ENCODE measurements around the gene DNAJC18. TPM values are rescaled to one million over a fixed set of nuclear protein-coding genes. Genes with fewer than 3 reads are reported as not detected.

DNAJC18 gene
- total RNA-seq, 4 donors from 2014 or later = 0.35 to 23.9 (median 3.4) TPM

DNA sequence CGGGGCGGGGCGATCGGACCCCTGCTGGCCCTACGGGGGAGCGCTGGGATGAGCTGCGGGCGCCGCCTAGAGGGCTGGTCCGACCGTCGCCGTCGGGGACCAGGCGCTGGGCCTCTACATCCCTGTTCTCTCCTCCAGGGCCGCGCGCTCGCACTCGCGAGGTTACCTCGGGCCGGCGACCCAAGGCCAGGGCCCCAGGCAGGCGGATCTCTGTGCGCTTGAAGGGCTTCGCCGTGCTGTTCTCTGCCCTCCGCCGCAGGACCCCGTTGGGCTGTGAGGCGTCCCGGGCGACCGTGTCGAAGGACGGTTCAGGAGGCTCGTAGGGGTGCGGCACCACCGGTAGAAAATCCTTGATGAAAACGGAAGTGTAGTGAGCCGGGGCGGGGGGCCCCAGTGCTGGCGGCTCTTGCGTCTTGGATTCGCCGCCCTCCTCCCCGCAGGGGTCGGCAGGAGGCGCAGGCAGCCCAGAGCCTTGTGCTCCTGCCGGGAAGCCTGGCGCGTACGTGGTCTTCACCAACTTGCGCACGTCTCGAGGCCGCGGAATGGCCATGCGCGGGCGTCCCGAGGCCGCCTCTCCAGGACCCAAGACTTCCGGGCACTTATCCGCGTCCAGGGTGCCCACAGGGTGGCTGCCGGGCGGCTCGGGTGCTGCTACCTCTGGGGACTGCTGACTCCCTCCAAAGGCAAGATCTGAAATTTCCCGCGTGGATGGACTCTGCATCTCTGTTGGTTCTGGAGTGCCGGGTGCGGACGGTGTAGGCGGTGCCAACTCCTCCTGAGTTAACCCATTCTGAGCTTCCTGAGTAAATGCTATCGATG is 46.4 kb downstream of the DNAJC18 start:
- peaks cover 0 to 60% (median 24%) of the 10 kb centered on the region in 4 donors for H3K4me1 ChIP-seq
- TF ChIP-seq, protein P1, sequence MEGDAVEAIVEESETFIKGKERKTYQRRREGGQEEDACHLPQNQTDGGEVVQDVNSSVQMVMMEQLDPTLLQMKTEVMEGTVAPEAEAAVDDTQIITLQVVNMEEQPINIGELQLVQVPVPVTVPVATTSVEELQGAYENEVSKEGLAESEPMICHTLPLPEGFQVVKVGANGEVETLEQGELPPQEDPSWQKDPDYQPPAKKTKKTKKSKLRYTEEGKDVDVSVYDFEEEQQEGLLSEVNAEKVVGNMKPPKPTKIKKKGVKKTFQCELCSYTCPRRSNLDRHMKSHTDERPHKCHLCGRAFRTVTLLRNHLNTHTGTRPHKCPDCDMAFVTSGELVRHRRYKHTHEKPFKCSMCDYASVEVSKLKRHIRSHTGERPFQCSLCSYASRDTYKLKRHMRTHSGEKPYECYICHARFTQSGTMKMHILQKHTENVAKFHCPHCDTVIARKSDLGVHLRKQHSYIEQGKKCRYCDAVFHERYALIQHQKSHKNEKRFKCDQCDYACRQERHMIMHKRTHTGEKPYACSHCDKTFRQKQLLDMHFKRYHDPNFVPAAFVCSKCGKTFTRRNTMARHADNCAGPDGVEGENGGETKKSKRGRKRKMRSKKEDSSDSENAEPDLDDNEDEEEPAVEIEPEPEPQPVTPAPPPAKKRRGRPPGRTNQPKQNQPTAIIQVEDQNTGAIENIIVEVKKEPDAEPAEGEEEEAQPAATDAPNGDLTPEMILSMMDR (IDR thresholded peaks at IDR 0.05) = peak; percentile 79 to 97 (median 85)
- TF ChIP-seq POLR2A (IDR thresholded peaks at IDR 0.05) = no peak
- peaks cover 0 to 8% of the 10 kb centered on the region in 2 donors for H3K27me3 ChIP-seq
- no peaks in the 10 kb centered on the region for H3K36me3 ChIP-seq
- H3K4me3 ChIP-seq = peak overlapping the region; percentile 48 to 74 (median 54)
- peak; percentile 86 to 93 (median 87) for DNase-seq
- peak overlapping the region; percentile 65 to 86 (median 72) for H3K27ac ChIP-seq
- H3K9me3 ChIP-seq = no peaks in the 10 kb centered on the region

DNA sequence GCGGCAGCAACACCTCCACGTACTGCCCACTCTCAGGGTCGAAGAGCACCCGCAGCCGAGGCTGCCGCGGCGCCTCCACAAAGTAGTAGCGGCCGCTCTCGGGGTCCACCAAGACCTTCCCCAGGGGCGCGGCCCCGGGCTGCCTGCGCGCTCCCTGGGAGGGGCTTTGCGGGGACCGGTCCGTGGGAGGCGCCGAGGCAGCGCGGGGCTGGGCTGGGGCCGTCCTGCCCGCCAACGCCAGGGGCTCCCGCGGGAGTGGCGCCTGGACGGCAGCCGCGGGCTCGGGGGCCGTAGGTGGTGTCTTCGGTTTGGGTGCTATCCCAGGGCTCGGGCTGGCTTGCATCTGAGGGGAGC is 47.0 kb downstream of the DNAJC18 start:
- Histone ChIP-seq H3K9me3 (no peaks in the 10 kb centered on the region), H3K27me3 (peaks cover 0 to 8% of the 10 kb centered on the region in 2 donors), H3K4me1 (peaks cover 0 to 64% (median 29%) of the 10 kb centered on the region in 4 donors), H3K27ac (peak overlapping the region; percentile 65 to 86 (median 72)), H3K4me3 (peak overlapping the region; percentile 48 to 74 (median 54)), H3K36me3 (no peaks in the 10 kb centered on the region)
- no peak for TF ChIP-seq POLR2A (IDR thresholded peaks at IDR 0.05)
- TF ChIP-seq, protein P1 (IDR thresholded peaks at IDR 0.05) = no peak
- no peak for DNase-seq

DNA sequence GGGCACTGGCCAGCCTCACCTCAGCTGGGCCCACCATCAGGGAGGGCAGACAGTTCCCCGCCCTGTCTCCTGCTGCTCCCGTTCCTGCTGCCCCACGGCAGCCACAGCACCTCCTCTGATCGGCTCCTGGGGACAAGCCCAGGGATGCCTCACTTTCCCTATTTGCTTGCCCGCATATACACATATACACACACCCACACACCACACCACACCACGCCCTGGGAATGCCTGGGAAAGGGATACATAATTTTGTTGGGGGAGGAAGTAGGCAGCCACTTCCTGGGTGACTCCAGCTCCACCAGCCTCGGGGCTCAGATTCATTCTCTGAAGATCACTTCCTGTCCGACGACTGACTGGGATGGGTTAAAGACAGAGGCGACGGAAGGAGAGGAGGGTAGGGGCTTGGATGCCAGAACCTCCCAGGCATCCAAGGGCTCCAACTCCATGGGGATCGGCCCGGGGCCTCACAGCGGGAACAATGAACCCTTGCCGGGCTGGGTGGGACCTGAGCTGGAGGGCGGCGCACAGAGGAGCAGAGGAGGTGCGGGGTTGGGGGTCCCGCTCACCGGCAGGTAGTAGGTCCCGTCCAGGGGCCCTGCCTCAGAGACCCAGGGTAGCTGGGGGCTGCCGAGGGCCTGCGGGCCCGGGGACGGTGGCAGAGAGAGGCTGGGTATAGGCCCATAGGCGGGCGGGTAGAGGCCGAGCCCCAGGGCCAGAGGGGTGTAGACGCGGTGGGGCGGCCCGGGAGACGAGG is 47.6 kb downstream of the DNAJC18 start:
- peak overlapping the region; percentile 48 to 74 (median 54) for H3K4me3 ChIP-seq
- H3K27ac ChIP-seq = peak overlapping the region; percentile 65 to 86 (median 72)
- DNase-seq = peak in 2 of 3 donors; percentile 62 to 66
- TF ChIP-seq POLR2A (IDR thresholded peaks at IDR 0.05) = no peak
- TF ChIP-seq, protein P1 (IDR thresholded peaks at IDR 0.05) = no peak
- H3K9me3 ChIP-seq = no peaks in the 10 kb centered on the region
- no peaks in the 10 kb centered on the region for H3K36me3 ChIP-seq
- H3K4me1 ChIP-seq = peaks cover 0 to 64% (median 29%) of the 10 kb centered on the region in 4 donors
- peaks cover 0 to 8% of the 10 kb centered on the region in 2 donors for H3K27me3 ChIP-seq

- DNase-seq = peak in 1 of 3 donors; percentile 39
- Histone ChIP-seq H3K9me3 (no peaks in the 10 kb centered on the region), H3K36me3 (no peaks in the 10 kb centered on the region), H3K4me3 (no peak overlapping the region), H3K4me1 (peaks cover 0 to 65% (median 29%) of the 10 kb centered on the region in 4 donors), H3K27ac (peak overlapping the region; percentile 65 to 86 (median 72)), H3K27me3 (peaks cover 0 to 8% of the 10 kb centered on the region in 2 donors)
- TF ChIP-seq POLR2A (IDR thresholded peaks at IDR 0.05) = no peak
- TF ChIP-seq, protein P1 (IDR thresholded peaks at IDR 0.05) = no peak
Observed at GRCh38 chr5:139390639-139391569, 48.4 kb downstream of the DNAJC18 start.
